Measurements from ENCODE around the gene NUAK2.

The NUAK2 gene

GRCh38 chr1:205306929-205307566 lies 14.5 kb downstream of the NUAK2 start:
- Mint-ChIP-seq H3K9me3 (no peaks in the 10 kb centered on the region), H3K4me1 (peaks cover 5% of the 10 kb centered on the region), H3K36me3 (ENCODE audit: low read depth) (peaks cover 74% of the 10 kb centered on the region), H3K27me3 (ENCODE audit: low read depth, poor library complexity) (peaks cover 2% of the 10 kb centered on the region), H3K27ac (no peak overlapping the region), H3K4me3 (no peak overlapping the region)
- DNase-seq = no peak
- TF ChIP-seq CTCF (IDR thresholded peaks at IDR 0.05) = no peak

DNA sequence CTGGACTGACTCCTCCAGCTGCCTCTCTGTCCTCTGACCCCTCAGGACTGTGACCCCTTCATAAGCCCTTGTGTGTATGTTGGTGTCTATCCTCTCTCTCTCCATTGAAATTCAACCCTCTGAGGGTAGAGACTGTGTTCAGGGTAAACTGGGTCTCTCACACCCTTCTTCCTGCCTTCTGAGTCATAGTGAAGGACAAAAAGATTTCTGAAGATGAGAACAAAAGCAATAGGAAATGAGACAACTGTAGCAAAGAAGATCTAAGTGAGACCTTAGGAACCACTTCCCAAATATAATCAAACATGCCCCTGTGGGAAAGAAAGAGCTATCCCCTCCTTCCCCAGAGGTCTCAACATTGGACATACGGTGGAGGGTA lies 16.9 kb downstream of the NUAK2 start:
- Mint-ChIP-seq H3K27ac (peak overlapping the region; percentile 15), H3K36me3 (ENCODE audit: low read depth) (peaks cover 53% of the 10 kb centered on the region), H3K9me3 (no peaks in the 10 kb centered on the region), H3K4me1 (peaks cover 28% of the 10 kb centered on the region), H3K4me3 (no peak overlapping the region), H3K27me3 (ENCODE audit: low read depth, poor library complexity) (peaks cover 2% of the 10 kb centered on the region)
- no peak for TF ChIP-seq CTCF (IDR thresholded peaks at IDR 0.05)
- DNase-seq = no peak

GRCh38 chr1:205304046-205304694 lies 17.4 kb downstream of the NUAK2 start:
- Mint-ChIP-seq H3K27ac (peak overlapping the region; percentile 15), H3K4me3 (no peak overlapping the region), H3K4me1 (peaks cover 34% of the 10 kb centered on the region), H3K27me3 (ENCODE audit: low read depth, poor library complexity) (peaks cover 2% of the 10 kb centered on the region), H3K36me3 (ENCODE audit: low read depth) (peaks cover 48% of the 10 kb centered on the region), H3K9me3 (no peaks in the 10 kb centered on the region)
- no peak for DNase-seq
- no peak for TF ChIP-seq CTCF (IDR thresholded peaks at IDR 0.05)

GRCh38 chr1:205303247-205303888 lies 18.2 kb downstream of the NUAK2 start:
- no peak for TF ChIP-seq CTCF (IDR thresholded peaks at IDR 0.05)
- peaks cover 2% of the 10 kb centered on the region for H3K27me3 Mint-ChIP-seq (ENCODE audit: low read depth, poor library complexity)
- H3K27ac Mint-ChIP-seq = peak overlapping the region; percentile 72
- peaks cover 41% of the 10 kb centered on the region for H3K36me3 Mint-ChIP-seq (ENCODE audit: low read depth)
- no peaks in the 10 kb centered on the region for H3K9me3 Mint-ChIP-seq
- no peak overlapping the region for H3K4me3 Mint-ChIP-seq
- H3K4me1 Mint-ChIP-seq = peaks cover 42% of the 10 kb centered on the region
- no peak for DNase-seq

- TF ChIP-seq CTCF (IDR thresholded peaks at IDR 0.05) = no peak
- peak overlapping the region; percentile 67 for H3K4me3 Mint-ChIP-seq
- H3K9me3 Mint-ChIP-seq = no peaks in the 10 kb centered on the region
- peaks cover 2% of the 10 kb centered on the region for H3K27me3 Mint-ChIP-seq (ENCODE audit: low read depth, poor library complexity)
- H3K27ac Mint-ChIP-seq = peak overlapping the region; percentile 97
- H3K36me3 Mint-ChIP-seq (ENCODE audit: low read depth) = peaks cover 31% of the 10 kb centered on the region
- peaks cover 55% of the 10 kb centered on the region for H3K4me1 Mint-ChIP-seq
- no peak for DNase-seq
Observed at GRCh38 chr1:205301842-205302588, 19.5 kb downstream of the NUAK2 start.

Data from nephron progenitor cell (in vitro differentiated cells).